NCI-H1694 (cell line): ENCODE results near the gene RTTN.
"Not testable (repeated sequence)": the region's sequence is repeated elsewhere in the genome, so short reads cannot be mapped to it uniquely, and the experiment has no call there.

Source experiments
- DNase-seq: peaks from one replicate; lab custom pipeline; 2025; lab: John Stamatoyannopoulos, UW

RTTN gene

DNA sequence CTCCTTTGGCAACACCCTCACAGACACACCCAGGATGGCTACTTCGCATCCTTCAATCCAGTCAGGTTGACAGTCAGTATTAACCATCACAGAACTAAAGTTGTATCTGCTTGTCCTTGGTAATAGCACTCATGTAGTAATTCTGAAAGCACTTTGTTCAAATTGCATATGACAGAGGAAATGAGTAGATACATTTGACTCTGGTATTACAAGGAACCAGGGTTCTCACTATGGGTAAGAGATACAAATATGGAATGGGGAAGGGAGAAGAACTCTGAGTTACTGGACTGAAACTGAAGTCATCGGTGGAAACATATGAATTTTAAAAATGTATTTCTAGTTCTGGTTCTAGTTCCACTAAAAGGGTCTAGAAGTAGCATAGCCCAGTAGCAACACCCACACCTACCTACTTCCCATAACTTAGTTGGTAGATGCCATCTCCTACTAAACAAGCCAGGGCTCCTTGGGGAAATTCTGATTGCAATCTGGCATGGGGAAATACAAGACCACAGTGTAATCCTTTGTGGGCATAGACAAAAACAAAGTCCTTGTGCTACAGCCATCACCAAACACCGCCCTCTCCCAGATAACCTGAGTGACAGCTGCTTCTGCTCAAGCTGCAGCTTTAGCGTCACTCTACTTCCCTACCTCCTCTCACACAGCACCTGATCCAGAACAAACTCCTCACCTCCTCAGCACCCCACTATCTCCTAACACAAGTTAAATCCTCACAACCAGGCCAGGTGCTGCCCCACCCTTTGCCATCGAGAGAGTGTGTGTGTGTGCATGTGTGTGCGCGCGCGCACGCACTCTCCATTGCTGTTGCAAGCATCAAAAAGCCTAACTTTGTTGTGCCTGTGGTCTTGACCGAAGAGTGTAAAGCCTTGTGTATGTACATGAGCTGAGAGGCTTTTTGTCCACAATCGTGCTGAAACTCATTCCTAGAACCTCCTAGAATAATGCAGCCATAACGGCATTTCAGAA is 226.5 kb downstream of the RTTN start:
- no peak for DNase-seq

GRCh38 chr18:69975294-69975693 is 230.2 kb downstream of the RTTN start:
- DNase-seq = not testable (repeated sequence)

DNA sequence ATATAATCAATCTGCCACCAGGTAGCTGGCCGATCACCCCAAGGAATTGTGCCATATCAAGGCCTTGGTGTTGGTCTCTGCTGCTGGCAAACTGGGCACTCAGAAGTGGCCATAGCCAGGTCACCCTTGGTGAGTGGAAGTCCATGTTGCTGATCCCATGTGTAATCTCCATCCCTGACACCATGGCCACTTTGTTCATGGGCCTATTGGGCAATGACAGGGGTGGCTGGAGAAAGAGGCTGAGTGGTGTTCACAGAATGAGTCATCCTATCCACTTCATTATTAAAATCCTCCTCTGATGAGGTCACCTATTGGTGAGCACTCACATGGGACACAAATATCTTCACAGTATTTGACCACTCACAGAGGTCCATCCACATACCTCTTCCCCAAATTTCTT is 231.1 kb downstream of the RTTN start:
- no peak for DNase-seq

DNA sequence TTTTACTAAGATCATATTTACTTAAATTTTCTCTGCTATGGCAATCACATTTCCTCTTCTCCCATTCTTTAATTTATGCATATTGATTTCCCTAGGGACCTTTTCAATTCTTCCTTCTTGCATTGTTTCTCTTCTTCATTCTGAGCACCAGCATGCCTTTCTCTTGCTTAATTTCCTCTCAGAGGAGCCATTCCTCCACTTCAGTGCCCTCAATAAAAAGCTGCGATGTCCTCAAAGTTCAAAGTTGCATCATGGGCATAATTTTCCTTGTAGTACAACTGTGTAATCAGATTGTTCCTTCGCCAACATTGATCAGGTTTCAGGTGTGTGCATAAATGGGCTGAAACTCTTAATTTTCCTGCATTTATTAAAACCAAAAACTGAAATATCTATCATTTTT is 236.0 kb downstream of the RTTN start:
- DNase-seq = no peak

DNA sequence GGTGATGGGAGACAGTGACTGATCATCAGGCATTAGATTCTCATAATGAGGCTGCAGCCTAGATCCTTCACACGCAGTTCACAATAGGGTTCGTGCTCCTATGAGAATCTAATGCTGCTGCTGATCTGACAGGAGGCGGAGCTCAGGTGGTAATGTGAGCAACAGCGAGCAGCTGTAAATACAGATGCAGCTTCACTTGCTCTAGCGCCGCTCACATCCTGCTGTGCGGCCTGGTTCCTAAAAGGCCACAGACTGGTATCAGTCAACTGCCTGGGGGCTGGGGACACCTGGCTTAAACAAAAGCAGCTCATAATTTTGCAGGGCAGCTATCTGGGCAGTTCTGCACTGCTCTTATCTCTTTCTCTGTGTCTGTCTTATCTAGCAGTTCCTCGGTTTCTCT is 237.4 kb downstream of the RTTN start:
- DNase-seq = no peak

DNA sequence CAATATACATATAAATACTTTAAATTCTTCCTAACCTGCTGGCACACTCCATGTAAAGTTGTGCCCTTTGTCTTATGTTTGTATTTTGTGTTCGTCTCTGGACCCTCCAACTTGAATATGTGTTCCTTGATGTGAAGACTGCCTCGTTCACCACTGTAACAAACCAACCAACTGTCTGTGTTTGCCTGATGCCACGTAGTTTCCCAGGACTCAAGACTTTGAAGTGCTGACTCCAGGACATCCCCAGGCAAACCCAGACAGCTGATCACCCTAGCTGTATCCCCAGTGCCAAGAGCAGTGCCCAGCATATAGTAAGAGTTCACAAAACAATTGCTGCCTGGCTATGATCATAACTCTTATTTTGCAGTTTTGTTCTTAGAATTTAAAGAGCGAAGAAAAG is 242.3 kb downstream of the RTTN start:
- DNase-seq = no peak

DNA sequence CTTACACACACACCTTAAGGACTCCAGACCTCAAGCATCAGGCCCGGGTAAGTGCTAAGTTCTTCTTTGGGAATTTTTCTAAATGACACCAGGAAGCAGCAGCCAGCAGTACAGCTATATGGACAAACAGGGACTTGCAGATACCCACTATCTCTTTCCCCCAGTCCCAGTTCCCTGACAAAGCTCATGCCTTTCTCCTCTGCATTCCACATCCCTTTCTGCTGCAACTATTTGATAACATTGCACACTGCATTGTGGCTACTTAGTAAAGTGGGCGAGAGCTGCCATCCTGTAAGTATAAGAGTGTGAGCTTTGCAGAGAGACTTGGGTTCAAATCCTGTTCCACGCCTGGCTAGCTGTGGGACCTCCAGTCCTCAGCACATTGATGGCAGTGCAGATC is 243.8 kb downstream of the RTTN start:
- DNase-seq = no peak

GRCh38 chr18:69958422-69958821 is 247.1 kb downstream of the RTTN start:
- no peak for DNase-seq

DNA sequence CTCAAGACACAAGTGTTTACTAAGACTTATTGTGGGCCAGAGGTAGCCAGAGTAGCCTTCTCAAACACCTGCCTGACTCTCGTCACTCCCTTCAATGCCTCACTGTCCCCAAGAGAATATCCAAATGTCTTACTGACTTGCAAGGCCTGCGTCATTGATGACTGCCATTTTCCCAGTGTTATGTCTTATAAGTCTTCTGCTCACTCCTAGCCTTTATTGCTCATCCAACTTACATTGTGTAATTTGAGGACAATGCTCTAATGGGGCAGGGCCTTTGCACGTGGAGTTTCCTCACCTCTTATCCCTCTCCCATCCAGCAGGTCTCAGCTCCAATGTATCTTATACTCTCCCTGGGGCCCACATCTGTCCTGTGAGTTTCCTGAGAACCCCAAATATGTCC is 247.7 kb downstream of the RTTN start:
- no peak for DNase-seq

DNA sequence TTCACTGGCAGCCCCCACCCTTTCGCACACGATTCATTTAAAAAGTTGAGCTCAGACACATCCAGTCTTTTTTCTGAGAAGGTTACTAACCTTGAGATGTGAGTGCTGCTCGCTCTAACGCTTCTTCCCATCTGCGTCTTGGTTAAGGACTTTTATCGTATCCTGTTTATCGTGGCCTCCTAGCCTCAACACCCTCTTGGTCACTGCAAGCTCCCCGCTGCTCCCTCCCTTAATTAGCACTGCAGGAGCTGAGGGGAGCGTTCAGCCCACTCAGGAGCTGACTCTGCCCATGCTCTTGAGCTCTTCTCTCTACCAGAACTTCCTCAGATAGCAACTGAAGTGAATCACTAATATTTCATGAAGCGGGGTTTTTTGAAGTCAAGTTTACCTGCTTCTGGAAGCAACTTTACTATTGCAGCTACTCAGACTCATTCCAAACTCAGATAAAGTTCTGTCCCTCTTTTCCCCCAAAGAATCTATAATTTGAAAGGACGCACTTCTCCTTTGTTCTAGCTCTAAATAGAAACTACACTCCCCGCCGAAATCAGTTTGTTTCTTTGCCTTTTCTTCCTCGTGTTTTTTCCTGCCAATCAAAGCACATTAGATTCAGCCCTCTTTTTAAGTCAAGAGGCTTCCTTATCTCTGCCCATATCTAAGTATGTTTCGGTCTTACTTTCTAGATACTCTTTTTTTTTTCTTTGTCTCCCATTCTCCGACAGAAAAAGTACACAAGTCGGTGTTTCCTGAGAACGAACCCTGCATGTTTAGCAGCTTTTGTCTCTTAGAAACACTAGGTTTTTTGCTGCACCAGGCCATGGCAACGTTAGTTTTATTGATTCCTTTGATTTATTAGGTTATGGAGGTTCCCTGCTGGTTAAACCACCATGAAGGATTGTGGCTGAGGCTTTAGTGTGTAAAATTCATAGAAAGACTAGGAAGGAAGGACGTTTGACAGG is 248.5 kb downstream of the RTTN start:
- no peak for DNase-seq

DNA sequence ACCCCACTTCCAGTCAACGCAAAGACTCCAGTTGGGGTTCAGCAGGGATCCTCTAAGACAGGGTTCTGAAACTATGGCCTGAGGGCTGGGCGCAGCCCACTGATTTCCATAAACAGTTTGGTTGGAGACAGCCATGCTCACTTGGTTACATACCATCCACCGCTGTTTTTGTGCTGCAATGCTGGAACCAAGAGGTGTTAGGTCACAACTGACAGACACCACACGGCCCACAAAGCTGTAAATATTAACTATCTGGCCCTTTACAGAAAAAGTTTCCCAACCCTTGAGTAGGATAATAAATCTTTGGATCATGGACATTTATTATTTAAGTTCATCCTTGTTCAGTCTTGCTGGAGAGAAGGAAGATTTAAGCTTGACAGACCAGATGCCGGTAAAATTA is 249.4 kb downstream of the RTTN start:
- DNase-seq = no peak

GRCh38 chr18:69954719-69955480 is 250.6 kb downstream of the RTTN start:
- no peak for DNase-seq

DNA sequence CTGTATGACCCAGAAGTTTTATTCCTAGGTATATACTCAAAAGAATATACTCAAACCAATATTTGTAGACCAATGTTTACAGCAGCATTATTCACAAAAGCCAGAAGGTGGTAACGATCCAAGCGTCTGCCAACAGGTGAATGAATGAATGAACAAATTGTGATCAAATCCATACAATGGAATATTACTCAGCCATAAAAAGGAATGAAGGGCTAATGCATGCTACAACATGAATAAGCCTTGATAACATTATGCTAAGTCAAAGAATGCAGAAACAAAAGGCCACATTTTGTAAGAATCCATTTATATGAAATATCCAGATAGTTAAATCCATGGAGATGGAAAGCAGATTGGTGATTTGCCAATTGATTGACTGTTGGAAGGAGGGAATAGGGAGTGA is 252.3 kb downstream of the RTTN start:
- no peak for DNase-seq
